Ishikawa (cell line): ENCODE measurements around the gene RAD50.

ENCODE experiments used
- CEBPB ChIP-seq: IDR thresholded peaks from 2 replicates; pipeline ENCODE4 v1.6.1; 2012
- CREB1 ChIP-seq: IDR thresholded peaks from 2 replicates; pipeline ENCODE4 v1.6.1; 2012; ENCODE audit warnings: low read depth
- EGR1 ChIP-seq: IDR thresholded peaks from 2 replicates; pipeline ENCODE4 v1.6.1; 2012
- EP300 ChIP-seq: IDR thresholded peaks from 2 replicates; pipeline ENCODE4 v1.6.1; 2012; ENCODE audit warnings: borderline replicate concordance
- FOXM1 ChIP-seq: IDR thresholded peaks from 2 replicates; pipeline ENCODE4 v1.6.1; 2012; ENCODE audit warnings: low read depth, borderline replicate concordance
- NFIC ChIP-seq: IDR thresholded peaks from 2 replicates; pipeline ENCODE4 v1.6.1; 2012
- RAD21 ChIP-seq: IDR thresholded peaks from 2 replicates; pipeline ENCODE4 v1.6.1; 2012; ENCODE audit warnings: low read depth
- REST ChIP-seq: IDR thresholded peaks from 2 replicates; pipeline ENCODE4 v1.6.1; 2012; ENCODE audit warnings: low read depth, mild to moderate bottlenecking
- TAF1 ChIP-seq: IDR thresholded peaks from 2 replicates; pipeline ENCODE4 v1.6.1; 2012; ENCODE audit warnings: low read depth, mild to moderate bottlenecking
- TCF12 ChIP-seq: IDR thresholded peaks from 2 replicates; pipeline ENCODE4 v1.6.1; 2012; ENCODE audit warnings: low read depth
- TEAD4 ChIP-seq: IDR thresholded peaks from 2 replicates; pipeline ENCODE4 v1.6.1; 2012
- USF1 ChIP-seq: IDR thresholded peaks from 2 replicates; pipeline ENCODE4 v1.6.1; 2012
- YY1 ChIP-seq: IDR thresholded peaks from 2 replicates; pipeline ENCODE4 v1.6.1; 2012; ENCODE audit warnings: low read depth
- ZBTB7A ChIP-seq: IDR thresholded peaks from 2 replicates; pipeline ENCODE4 v1.6.1; 2012; ENCODE audit warnings: low read depth
- TF ChIP-seq, protein P1 (sequence below): IDR thresholded peaks from 2 replicates; pipeline ENCODE4 v1.6.1; 2012

RAD50 gene

DNA sequence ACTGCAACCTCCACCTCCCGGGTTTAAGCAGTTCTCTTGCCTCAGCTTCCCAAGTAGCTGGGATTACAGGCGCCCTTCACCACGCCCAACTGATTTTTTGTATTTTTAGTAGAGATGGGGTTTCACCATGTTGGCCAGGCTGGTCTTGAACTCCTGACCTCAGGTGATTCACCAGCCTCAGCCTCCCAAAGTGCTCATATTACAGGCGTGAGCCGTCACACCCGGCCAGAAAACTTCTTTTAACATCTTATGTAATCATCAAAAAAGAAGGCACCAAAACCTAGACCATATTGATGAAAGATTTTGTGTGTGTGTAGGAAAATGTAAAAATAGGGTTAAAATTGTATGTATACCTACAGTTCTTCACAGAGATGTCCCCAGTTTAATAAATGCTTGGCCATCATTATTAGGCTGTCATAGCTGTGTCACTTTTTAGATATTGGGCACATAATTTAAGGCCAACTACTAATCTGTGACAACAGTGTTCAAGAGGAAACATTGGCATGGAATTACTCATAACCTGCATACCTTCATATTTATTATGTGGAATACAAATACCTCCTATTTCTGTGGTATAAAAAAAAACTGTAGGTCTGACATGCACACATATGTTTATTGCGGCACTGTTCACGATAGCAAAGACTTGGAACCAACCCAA lies 44.4 kb downstream of the RAD50 start:
- no peak for TF ChIP-seq USF1
- TF ChIP-seq EP300, result no peak
- TF ChIP-seq REST, result no peak
- TF ChIP-seq CEBPB, result no peak
- no peak for TF ChIP-seq YY1

- TF ChIP-seq RAD21, result no peak
- TF ChIP-seq ZBTB7A, result no peak
- no peak for TF ChIP-seq EP300
- TF ChIP-seq TEAD4, result no peak
- TF ChIP-seq FOXM1, result no peak
- TF ChIP-seq YY1, result no peak
- no peak for TF ChIP-seq TCF12
- TF ChIP-seq CEBPB, result no peak
- no peak for TF ChIP-seq TAF1
- TF ChIP-seq USF1, result no peak
- TF ChIP-seq, protein P1, sequence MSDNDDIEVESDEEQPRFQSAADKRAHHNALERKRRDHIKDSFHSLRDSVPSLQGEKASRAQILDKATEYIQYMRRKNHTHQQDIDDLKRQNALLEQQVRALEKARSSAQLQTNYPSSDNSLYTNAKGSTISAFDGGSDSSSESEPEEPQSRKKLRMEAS, result no peak
- no peak for TF ChIP-seq CREB1
- no peak for TF ChIP-seq NFIC
- no peak for TF ChIP-seq EGR1
- no peak for TF ChIP-seq REST
These were observed 50.3 kb downstream of the RAD50 start for GRCh38 chr5:132607095-132607494.

- TF ChIP-seq FOXM1, result no peak
- no peak for TF ChIP-seq EP300
- no peak for TF ChIP-seq TCF12
- no peak for TF ChIP-seq REST
- no peak for TF ChIP-seq CREB1
- TF ChIP-seq USF1, result no peak
- TF ChIP-seq ZBTB7A, result no peak
- TF ChIP-seq, protein P1, result no peak
- TF ChIP-seq TEAD4, result no peak
- TF ChIP-seq NFIC, result no peak
- no peak for TF ChIP-seq TAF1
- TF ChIP-seq YY1, result no peak
- TF ChIP-seq RAD21, result no peak
These were observed 51.3 kb downstream of the RAD50 start for GRCh38 chr5:132608107-132608506.

DNA sequence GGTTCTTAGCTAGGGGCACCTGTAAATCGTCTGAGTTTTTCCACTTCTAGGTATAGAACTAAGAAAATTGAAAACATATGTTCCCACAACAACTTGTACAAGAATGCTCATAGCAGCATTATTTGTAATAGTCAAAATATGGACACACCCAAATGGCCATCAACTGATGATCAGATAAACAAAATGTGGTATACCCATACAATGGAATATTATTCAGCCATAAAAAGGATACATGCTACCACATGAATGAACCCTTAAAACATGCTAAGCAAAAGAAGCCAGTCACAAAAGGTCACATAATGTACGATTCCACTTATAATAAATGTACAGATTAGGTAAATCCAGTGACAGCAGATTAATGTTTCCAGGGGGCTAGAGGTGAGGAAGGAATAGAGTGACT lies 55.2 kb downstream of the RAD50 start:
- TF ChIP-seq EP300, result no peak
- no peak for TF ChIP-seq RAD21
- TF ChIP-seq CREB1, result no peak
- no peak for TF ChIP-seq CEBPB
- TF ChIP-seq EGR1, result no peak
- TF ChIP-seq REST, result no peak
- TF ChIP-seq ZBTB7A, result no peak
- no peak for TF ChIP-seq NFIC
- no peak for TF ChIP-seq TAF1
- no peak for TF ChIP-seq TEAD4
- TF ChIP-seq, protein P1, result no peak
